A673 (cell line): ENCODE measurements around the gene CKS2. TPM values are rescaled to one million over a fixed set of nuclear protein-coding genes. Genes with fewer than 3 reads are reported as not detected.
A peak's percentile ranks its signal among the peaks of the same experiment; 100 is the strongest.
"Not testable (repeated sequence)": the region's sequence is repeated elsewhere in the genome, so short reads cannot be mapped to it uniquely, and the experiment has no call there.

Source experiments
- BruUV-seq: library from RNA; stranded (reverse); fragments of 400-500 nt; replicated peaks from 2 replicates; lab custom pipeline; 2021; lab: Mats Ljungman, UMichigan
- CTCF ChIA-PET: fragments of 300-600 bp; sonication (Branson Sonifier 250); formaldehyde crosslinking; loops from one replicate; lab custom pipeline; 2022; ENCODE audit warnings: antibody characterized with exemption; lab: Charles Lee
- POLR2A ChIA-PET: fragments of 300-600 bp; sonication (Branson Sonifier 250); formaldehyde crosslinking; loops from one replicate; lab custom pipeline; 2022; ENCODE audit warnings: antibody characterized with exemption; ENCODE audit not compliant: low non-redundant PET; lab: Charles Lee
- DNase-seq: peaks from one replicate; pipeline ENCODE4 v3.0.0-alpha.2; 2015; ENCODE audit warnings: low spot score
- H3K27ac ChIP-seq: fragments of 200-600 bp; sonication (generic); 2 replicates; pipeline ENCODE4 v1.5.1; 2016; ENCODE audit warnings: mixed run types, low read depth, mild to moderate bottlenecking, mixed read lengths, antibody characterized with exemption, low read length; ENCODE audit not compliant: poor library complexity, severe bottlenecking
- H3K27me3 ChIP-seq: fragments of 200-600 bp; sonication (generic); replicated peaks from 2 replicates; pipeline ENCODE4 v1.6.1; 2017; ENCODE audit warnings: mixed run types, low read depth, mild to moderate bottlenecking, mixed read lengths, antibody characterized with exemption, low read length; ENCODE audit not compliant: insufficient read depth, poor library complexity
- H3K36me3 ChIP-seq: fragments of 200-600 bp; sonication (generic); 2 replicates; pipeline ENCODE4 v1.6.1; 2016; ENCODE audit warnings: mixed run types, mild to moderate bottlenecking, mixed read lengths, antibody characterized with exemption, low read length; ENCODE audit not compliant: insufficient read depth, poor library complexity, severe bottlenecking
- H3K4me1 ChIP-seq: fragments of 200-600 bp; sonication (generic); 2 replicates; pipeline ENCODE4 v1.6.1; 2017; ENCODE audit warnings: mixed run types, mild to moderate bottlenecking, mixed read lengths, antibody characterized with exemption, low read length; ENCODE audit not compliant: insufficient read depth, poor library complexity, severe bottlenecking
- H3K4me3 ChIP-seq: fragments of 200-600 bp; sonication (generic); 2 replicates; pipeline ENCODE4 v1.5.1; 2016; ENCODE audit warnings: low read depth, mixed run types, mild to moderate bottlenecking, mixed read lengths, low read length; ENCODE audit not compliant: poor library complexity, severe bottlenecking
- H3K9me3 ChIP-seq: fragments of 200-600 bp; sonication (generic); 2 replicates; pipeline ENCODE4 v1.6.1; 2016; ENCODE audit warnings: mixed run types, low read depth, mild to moderate bottlenecking, mixed read lengths, antibody characterized with exemption, low read length; ENCODE audit not compliant: poor library complexity, severe bottlenecking
- CTCF ChIP-seq: fragments of 300-800, 200-600 bp; sonication (generic); conservative IDR thresholded peaks from 2 replicates; pipeline ENCODE4 v1.5.1; 2017; ENCODE audit warnings: low read depth, mild to moderate bottlenecking, antibody characterized with exemption, low read length, moderate library complexity, mixed read lengths
- EZH2 ChIP-seq: fragments of 200-600 bp; sonication (generic); IDR thresholded peaks from 2 replicates; pipeline ENCODE4 v1.6.1; 2017; ENCODE audit warnings: borderline replicate concordance, low read depth, mild to moderate bottlenecking, mixed read lengths, antibody characterized with exemption, low read length; ENCODE audit not compliant: poor library complexity, severe bottlenecking
- intact Hi-C: fragments of 100-400 bp; cut with micrococcal nuclease; formaldehyde crosslinking; loops from one replicate; pipeline ENCODE4 v1.10.0; 2022; ENCODE audit not compliant: unreplicated experiment
- total RNA-seq: library from RNA; stranded (reverse); gene quantifications from 2 replicates; pipeline ENCODE4 v1.2.3, GENCODE V29; 2021

Gene CKS2
- total RNA-seq, 1 experiment from 2014 or later = 344 TPM

GRCh38 chr9:89278997-89279739 is 31.8 kb upstream of the CKS2 start:
- no TSS peak for BruUV-seq
- Histone ChIP-seq H3K36me3 (no peaks in the 10 kb centered on the region), H3K27ac (no peak overlapping the region), H3K4me1 (no peaks in the 10 kb centered on the region), H3K27me3 (no peaks in the 10 kb centered on the region), H3K9me3 (peaks cover 11% of the 10 kb centered on the region), H3K4me3 (no peak overlapping the region)
- no peak for TF ChIP-seq EZH2
- TF ChIP-seq CTCF = peak; percentile 76
- intact Hi-C loops = loop anchor here (2.0 to 5.0 kb wide), 2 partner anchors 98 to 272 kb away; no protein-coding TSS in a partner anchor
- CTCF ChIA-PET = interaction anchor here (0.5 to 1.0 kb wide), 6 partner anchors 24 to 1602 kb away, joined by 3 to 5 read pairs (median 3); no protein-coding TSS in a partner anchor
- DNase-seq = peak; percentile 74
- POLR2A ChIA-PET = no interaction called here

- H3K9me3 ChIP-seq = no peaks in the 10 kb centered on the region
- no peak for TF ChIP-seq EZH2
- TF ChIP-seq CTCF = no peak
- POLR2A ChIA-PET = no interaction called here
- CTCF ChIA-PET = interaction anchor here (0.6 kb wide), 1 partner anchor 697 kb away, joined by 3 read pairs; no protein-coding TSS in a partner anchor
- H3K4me1 ChIP-seq = no peaks in the 10 kb centered on the region
- no peaks in the 10 kb centered on the region for H3K36me3 ChIP-seq
- BruUV-seq = no TSS peak
- H3K27me3 ChIP-seq = no peaks in the 10 kb centered on the region
- intact Hi-C loops = loop anchor here (10.0 kb wide), 1 partner anchor 686 kb away; no protein-coding TSS in a partner anchor
- H3K4me3 ChIP-seq = no peak overlapping the region
- DNase-seq = no peak
- H3K27ac ChIP-seq = no peak overlapping the region
Measured at GRCh38 chr9:89281106-89281505, 29.9 kb upstream of the CKS2 start.

- BruUV-seq, DNase-seq, H3K4me3 ChIP-seq, H3K27me3 ChIP-seq, H3K9me3 ChIP-seq, H3K4me1 ChIP-seq, POLR2A ChIA-PET, H3K27ac ChIP-seq, CTCF ChIA-PET, H3K36me3 ChIP-seq: not testable (repeated sequence)
- intact Hi-C loops = loop anchor here (10.0 kb wide), 1 partner anchor 688 kb away; no protein-coding TSS in a partner anchor
Measured at GRCh38 chr9:89282248-89282968, 28.6 kb upstream of the CKS2 start.
